ENCODE data around the gene AUTS2. TPM values are rescaled to one million over a fixed set of nuclear protein-coding genes. Genes with fewer than 3 reads are reported as not detected.

Gene AUTS2
- total RNA-seq, 1 experiment from 2014 or later = 256 TPM

DNA sequence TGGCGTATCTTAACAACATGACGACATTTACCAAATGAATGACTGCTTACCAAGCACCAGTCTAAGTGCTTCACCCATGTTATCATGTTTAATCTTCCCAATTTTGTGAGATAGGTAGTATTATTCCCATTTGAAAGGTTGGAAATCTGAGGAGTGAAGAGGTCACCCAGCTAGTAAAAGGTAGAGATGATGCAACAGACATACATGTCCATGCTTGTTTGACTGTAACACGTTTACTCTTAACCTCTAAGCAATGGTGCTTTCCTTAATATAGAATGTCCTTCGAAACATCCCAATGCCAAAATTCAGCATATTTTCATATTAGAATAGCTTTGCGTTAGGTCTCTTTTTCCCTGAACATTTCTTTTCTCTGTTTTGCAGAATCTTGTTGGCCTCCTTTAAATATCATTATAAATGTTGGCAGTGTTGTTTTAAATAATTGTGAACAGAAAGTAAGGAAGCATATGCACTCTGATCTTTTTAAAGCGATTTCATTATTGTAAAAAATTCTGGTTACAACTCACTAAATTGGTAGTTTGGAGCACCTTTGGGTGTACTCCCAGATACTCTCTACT lies 722.8 kb downstream of the AUTS2 start:
- H3K79me2 ChIP-seq (ENCODE audit: insufficient read depth, low read length) = no peaks in the 10 kb centered on the region
- no peak overlapping the region for H2BK120ac ChIP-seq (ENCODE audit: low read depth, low read length, poor library complexity, severe bottlenecking)
- H3K9me3 ChIP-seq (ENCODE audit: control insufficient read depth, low read depth, low read length) = no peaks in the 10 kb centered on the region
- peaks cover 18 to 27% of the 10 kb centered on the region in 2 experiments for H3K4me1 Mint-ChIP-seq
- H3K4me1 ChIP-seq (ENCODE audit: insufficient read depth, low read length) = peaks cover 2% of the 10 kb centered on the region; the same call in 1 of the 2 replicates
- H2BK15ac ChIP-seq (ENCODE audit: low read depth, low read length) = no peak overlapping the region
- H3K18ac ChIP-seq (ENCODE audit: insufficient read length, low read depth, low read length) = no peak overlapping the region
- no peaks in the 10 kb centered on the region for H3K9me3 Mint-ChIP-seq
- no peak for DNase-seq
- no peak overlapping the region for H3K27ac Mint-ChIP-seq
- H2AK5ac ChIP-seq (ENCODE audit: insufficient read length, low read length) = no peak overlapping the region
- no peaks in the 10 kb centered on the region for H3K27me3 Mint-ChIP-seq (ENCODE audit: low read depth)
- no peak overlapping the region for H3K23ac ChIP-seq (ENCODE audit: insufficient read length, low read depth, low read length)
- no peak overlapping the region for H2AFZ ChIP-seq (ENCODE audit: low read length)
- no peaks in the 10 kb centered on the region for H3K36me3 Mint-ChIP-seq (ENCODE audit: insufficient read depth in 1 of 3, low read depth in 3 of 3)
- no peaks in the 10 kb centered on the region for H3K23me2 ChIP-seq (ENCODE audit: insufficient read length, low read depth, low read length, poor library complexity, severe bottlenecking)
- H2BK12ac ChIP-seq (ENCODE audit: insufficient read length, low read depth, low read length) = no peak overlapping the region
- no peak overlapping the region for H3K4me2 ChIP-seq (ENCODE audit: insufficient read depth, insufficient read length, low read length)
- no peak overlapping the region for H3K4me3 Mint-ChIP-seq
- no peak overlapping the region for H3K4ac ChIP-seq (ENCODE audit: low read depth, low read length)
- H3K79me1 ChIP-seq (ENCODE audit: insufficient read depth, low read depth, low read length, poor library complexity, severe bottlenecking) = no peaks in the 10 kb centered on the region
- no peak overlapping the region for H3K9ac ChIP-seq (ENCODE audit: extremely low read depth, insufficient read length, low read length)
- no peak overlapping the region for H2BK5ac ChIP-seq (ENCODE audit: insufficient read length, low read length)
- no peak overlapping the region for H2BK20ac ChIP-seq (ENCODE audit: low read depth, low read length, poor library complexity, severe bottlenecking)
- WGBS (ENCODE audit: extremely low coverage, insufficient read length, low lambda C conversion rate) = no CpG with 5 or more reads among the region's 6 CpGs
- no peaks in the 10 kb centered on the region for H4K20me1 ChIP-seq (ENCODE audit: control insufficient read depth, insufficient read depth, insufficient read length)
- H4K8ac ChIP-seq (replicated peaks; ENCODE audit: insufficient read length, low read depth, low read length) = no peak overlapping the region
- TF ChIP-seq, protein P1, sequence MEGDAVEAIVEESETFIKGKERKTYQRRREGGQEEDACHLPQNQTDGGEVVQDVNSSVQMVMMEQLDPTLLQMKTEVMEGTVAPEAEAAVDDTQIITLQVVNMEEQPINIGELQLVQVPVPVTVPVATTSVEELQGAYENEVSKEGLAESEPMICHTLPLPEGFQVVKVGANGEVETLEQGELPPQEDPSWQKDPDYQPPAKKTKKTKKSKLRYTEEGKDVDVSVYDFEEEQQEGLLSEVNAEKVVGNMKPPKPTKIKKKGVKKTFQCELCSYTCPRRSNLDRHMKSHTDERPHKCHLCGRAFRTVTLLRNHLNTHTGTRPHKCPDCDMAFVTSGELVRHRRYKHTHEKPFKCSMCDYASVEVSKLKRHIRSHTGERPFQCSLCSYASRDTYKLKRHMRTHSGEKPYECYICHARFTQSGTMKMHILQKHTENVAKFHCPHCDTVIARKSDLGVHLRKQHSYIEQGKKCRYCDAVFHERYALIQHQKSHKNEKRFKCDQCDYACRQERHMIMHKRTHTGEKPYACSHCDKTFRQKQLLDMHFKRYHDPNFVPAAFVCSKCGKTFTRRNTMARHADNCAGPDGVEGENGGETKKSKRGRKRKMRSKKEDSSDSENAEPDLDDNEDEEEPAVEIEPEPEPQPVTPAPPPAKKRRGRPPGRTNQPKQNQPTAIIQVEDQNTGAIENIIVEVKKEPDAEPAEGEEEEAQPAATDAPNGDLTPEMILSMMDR (conservative IDR thresholded peaks at IDR 0.05) = no peak
- no peak overlapping the region for H3K14ac ChIP-seq (ENCODE audit: insufficient read depth, low read length)
- no peak overlapping the region for H3K27ac ChIP-seq (ENCODE audit: insufficient read length, low read depth, low read length)
- no peaks in the 10 kb centered on the region for H3K27me3 ChIP-seq (ENCODE audit: insufficient read depth, low read length)
- no peak overlapping the region for H4K5ac ChIP-seq (ENCODE audit: insufficient read length, low read depth, low read length)
- H3K56ac ChIP-seq (ENCODE audit: insufficient read length, low read depth, low read length) = no peak overlapping the region
- no peak overlapping the region for H4K91ac ChIP-seq (ENCODE audit: insufficient read length, low read depth, low read length)
- no peak overlapping the region for H3T11ph ChIP-seq (ENCODE audit: low read length)

All from H9 (cell line).